GM23338 (cell line): Measurements from ENCODE around the gene WDR77. TPM values are rescaled to one million over a fixed set of nuclear protein-coding genes. Genes with fewer than 3 reads are reported as not detected.

Experiments used
- ATAC-seq: fragments of 200-7000 bp; cut with Tn5 transposase; 3 replicates; pipeline ENCODE4 v1.9.1; 2020
- DNase-seq: peaks from one replicate; pipeline ENCODE4 v3.0.0-alpha.2; 2015; ENCODE audit warnings: low spot score
- H2AFZ ChIP-seq: fragments of 200-600 bp; sonication (generic); 2 replicates; pipeline ENCODE4 v1.8.0; 2016; ENCODE audit warnings: antibody characterized with exemption, mild to moderate bottlenecking, moderate library complexity
- H3F3A ChIP-seq: fragments of 200-600 bp; sonication (generic); replicated peaks from 2 replicates; pipeline ENCODE4 v1.8.0; 2017; ENCODE audit warnings: antibody characterized with exemption, mixed run types, low read depth
- H3K27ac ChIP-seq: fragments of 200-600 bp; sonication (generic); 2 replicates; pipeline ENCODE4 v1.6.1; 2016; ENCODE audit warnings: low read depth
- H3K27me3 ChIP-seq: fragments of 200-600 bp; sonication (generic); 2 replicates; pipeline ENCODE4 v1.8.0; 2016; ENCODE audit warnings: mild to moderate bottlenecking, mixed run types, moderate library complexity; ENCODE audit not compliant: insufficient read depth
- H3K36me3 ChIP-seq: fragments of 200-600 bp; sonication (generic); 2 replicates; pipeline ENCODE4 v1.8.0; 2016; ENCODE audit warnings: mild to moderate bottlenecking; ENCODE audit not compliant: insufficient read depth
- H3K4me1 ChIP-seq: fragments of 200-600 bp; sonication (generic); 2 replicates; pipeline ENCODE4 v1.8.0; 2016; ENCODE audit warnings: mild to moderate bottlenecking, moderate library complexity; ENCODE audit not compliant: insufficient read depth
- H3K4me2 ChIP-seq: fragments of 200-600 bp; sonication (generic); 2 replicates; pipeline ENCODE4 v1.7.1; 2017; ENCODE audit warnings: mixed run types
- H3K4me3 ChIP-seq: fragments of 200-600 bp; sonication (generic); 2 replicates; pipeline ENCODE4 v1.6.1; 2016; ENCODE audit warnings: mixed run types
- H3K79me2 ChIP-seq: fragments of 200-600 bp; sonication (generic); replicated peaks from 2 replicates; pipeline ENCODE4 v1.8.0; 2017; ENCODE audit warnings: mild to moderate bottlenecking; ENCODE audit not compliant: insufficient read depth
- H3K9me2 ChIP-seq: fragments of 200-600 bp; sonication (generic); 2 replicates; pipeline ENCODE4 v1.8.0; 2017; ENCODE audit not compliant: insufficient read depth
- H4K20me1 ChIP-seq: fragments of 200-600 bp; sonication (generic); replicated peaks from 2 replicates; pipeline ENCODE4 v1.8.0; 2017; ENCODE audit warnings: mild to moderate bottlenecking; ENCODE audit not compliant: insufficient read depth
- H3K27ac Mint-ChIP-seq: 2 replicates; pipeline ENCODE4 v1.8.0; 2020; ENCODE audit warnings: inconsistent platforms, mild to moderate bottlenecking, moderate library complexity, mixed read lengths
- H3K27me3 Mint-ChIP-seq: 3 replicates; pipeline ENCODE4 v1.8.0; 2022; ENCODE audit warnings: low read depth, mild to moderate bottlenecking, moderate library complexity, mixed read lengths, inconsistent platforms; ENCODE audit not compliant: insufficient read depth, poor library complexity
- H3K36me3 Mint-ChIP-seq: 3 replicates; pipeline ENCODE4 v1.8.0; 2021; ENCODE audit warnings: low read depth, mild to moderate bottlenecking, inconsistent platforms, moderate library complexity, mixed read lengths
- H3K4me1 Mint-ChIP-seq: 3 replicates; pipeline ENCODE4 v1.8.0; 2020; ENCODE audit warnings: mild to moderate bottlenecking, inconsistent platforms, mixed read lengths
- H3K4me3 Mint-ChIP-seq: 3 replicates; pipeline ENCODE4 v1.8.0; 2021; ENCODE audit warnings: moderate library complexity, mild to moderate bottlenecking, inconsistent platforms, mixed read lengths
- H3K9me3 Mint-ChIP-seq: 3 replicates; pipeline ENCODE4 v1.8.0; 2020; ENCODE audit warnings: moderate library complexity, mild to moderate bottlenecking, inconsistent platforms, mixed read lengths
- CREB1 ChIP-seq: fragments of 250-450 bp; sonication (Bioruptor Pico); IDR thresholded peaks from 2 replicates; pipeline ENCODE4 v1.5.0; 2020; ENCODE audit warnings: low read depth, mild to moderate bottlenecking, moderate library complexity
- ETS1 ChIP-seq: IDR thresholded peaks from 2 replicates; pipeline ENCODE4 v1.6.1; 2016; ENCODE audit warnings: antibody characterized with exemption
- EZH2 ChIP-seq: fragments of 200-600 bp; sonication (generic); IDR thresholded peaks from one replicate; pipeline ENCODE4 v1.8.0; 2017; ENCODE audit warnings: antibody characterized with exemption, mild to moderate bottlenecking, low read depth; ENCODE audit not compliant: unreplicated experiment
- EZH2phosphoT487 ChIP-seq: fragments of 200-600 bp; sonication (generic); IDR thresholded peaks from one replicate; pipeline ENCODE4 v1.8.1; 2018; ENCODE audit warnings: antibody characterized with exemption; ENCODE audit not compliant: unreplicated experiment
- JUNB ChIP-seq: IDR thresholded peaks from one replicate; pipeline ENCODE4 v1.6.1; 2016; ENCODE audit warnings: antibody characterized with exemption; ENCODE audit not compliant: unreplicated experiment
- NANOG ChIP-seq: IDR thresholded peaks from 2 replicates; pipeline ENCODE4 v1.6.1; 2016; ENCODE audit warnings: antibody characterized with exemption, borderline replicate concordance
- POLR2AphosphoS5 ChIP-seq: IDR thresholded peaks from 2 replicates; pipeline ENCODE4 v1.6.1; 2016; ENCODE audit warnings: antibody characterized with exemption, low read depth
- REST ChIP-seq: IDR thresholded peaks from one replicate; pipeline ENCODE4 v1.6.1; 2018; ENCODE audit warnings: antibody characterized with exemption; ENCODE audit not compliant: unreplicated experiment
- STAT1 ChIP-seq: IDR thresholded peaks from one replicate; pipeline ENCODE4 v1.6.1; 2016; ENCODE audit warnings: antibody characterized with exemption; ENCODE audit not compliant: unreplicated experiment
- ZNF114 ChIP-seq: fragments of 250-450 bp; sonication (Bioruptor Pico); IDR thresholded peaks from 2 replicates; pipeline ENCODE4 v1.5.0; 2020; ENCODE audit warnings: mild to moderate bottlenecking, moderate library complexity
- ZNF331 ChIP-seq: fragments of 250-450 bp; sonication (Bioruptor Pico); IDR thresholded peaks from 2 replicates; pipeline ENCODE4 v1.5.0; 2020; ENCODE audit warnings: low read depth, mild to moderate bottlenecking, moderate library complexity
- ZNF462 ChIP-seq: fragments of 250-450 bp; sonication (Bioruptor Pico); IDR thresholded peaks from 2 replicates; pipeline ENCODE4 v1.5.0; 2020; ENCODE audit warnings: mild to moderate bottlenecking, moderate library complexity
- polyA plus RNA-seq: library from polyadenylated mRNA; unstranded; fragments of >200 nt; fragmentation: Nextera tagmentation; extraction: Ambion mirVana; gene quantifications from 2 replicates; pipeline ENCODE4 v1.2.1, GENCODE V29; 2016
- total RNA-seq: library from RNA; depleted of rRNA; stranded (reverse); fragments of >200 nt; shearing (Covaris generic); gene quantifications from 2 replicates; pipeline ENCODE4 v1.2.3, GENCODE V29; 2014
- TF ChIP-seq, protein P1 (sequence below), 2 experiments: fragments of 200-600 bp in 1 of 2; sonication (generic) in 1 of 2; conservative IDR thresholded peaks; 2 replicates each; pipeline versions ENCODE4 v1.5.1 to v1.6.1; 2016 to 2017; ENCODE audit warnings: antibody characterized with exemption in 2 of 2, low read depth in 2 of 2, mild to moderate bottlenecking in 2 of 2, moderate library complexity in 1 of 2

The WDR77 gene
- total and polyA plus RNA-seq, 2 experiments from 2014 or later: 85.9 to 111 TPM

GRCh38 chr1:111474106-111474505 lies 25.1 kb upstream of the WDR77 start:
- no peaks in the 10 kb centered on the region for H3F3A ChIP-seq
- H3K4me3 Mint-ChIP-seq: no peak overlapping the region
- H3K9me3 Mint-ChIP-seq: no peaks in the 10 kb centered on the region
- no peak overlapping the region for H2AFZ ChIP-seq
- H3K27ac ChIP-seq: no peak overlapping the region
- TF ChIP-seq ETS1 (no peak), JUNB (no peak), EZH2 (no peak), NANOG (no peak), POLR2AphosphoS5 (no peak), STAT1 (no peak), ZNF331 (CRISPR knock-in tag) (no peak), EZH2phosphoT487 (no peak), ZNF462 (CRISPR knock-in tag) (no peak), CREB1 (no peak), REST (no peak), ZNF114 (CRISPR knock-in tag) (no peak)
- TF ChIP-seq, protein P1, sequence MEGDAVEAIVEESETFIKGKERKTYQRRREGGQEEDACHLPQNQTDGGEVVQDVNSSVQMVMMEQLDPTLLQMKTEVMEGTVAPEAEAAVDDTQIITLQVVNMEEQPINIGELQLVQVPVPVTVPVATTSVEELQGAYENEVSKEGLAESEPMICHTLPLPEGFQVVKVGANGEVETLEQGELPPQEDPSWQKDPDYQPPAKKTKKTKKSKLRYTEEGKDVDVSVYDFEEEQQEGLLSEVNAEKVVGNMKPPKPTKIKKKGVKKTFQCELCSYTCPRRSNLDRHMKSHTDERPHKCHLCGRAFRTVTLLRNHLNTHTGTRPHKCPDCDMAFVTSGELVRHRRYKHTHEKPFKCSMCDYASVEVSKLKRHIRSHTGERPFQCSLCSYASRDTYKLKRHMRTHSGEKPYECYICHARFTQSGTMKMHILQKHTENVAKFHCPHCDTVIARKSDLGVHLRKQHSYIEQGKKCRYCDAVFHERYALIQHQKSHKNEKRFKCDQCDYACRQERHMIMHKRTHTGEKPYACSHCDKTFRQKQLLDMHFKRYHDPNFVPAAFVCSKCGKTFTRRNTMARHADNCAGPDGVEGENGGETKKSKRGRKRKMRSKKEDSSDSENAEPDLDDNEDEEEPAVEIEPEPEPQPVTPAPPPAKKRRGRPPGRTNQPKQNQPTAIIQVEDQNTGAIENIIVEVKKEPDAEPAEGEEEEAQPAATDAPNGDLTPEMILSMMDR (conservative IDR thresholded peaks at IDR 0.05; ENCODE audit: low read depth in 2 of 2): no peak
- no peaks in the 10 kb centered on the region for H3K4me1 ChIP-seq
- no peaks in the 10 kb centered on the region for H3K36me3 Mint-ChIP-seq
- ATAC-seq (no peak), DNase-seq (no peak)
- no peaks in the 10 kb centered on the region for H3K27me3 Mint-ChIP-seq
- no peaks in the 10 kb centered on the region for H3K36me3 ChIP-seq
- H4K20me1 ChIP-seq: no peaks in the 10 kb centered on the region
- H3K4me1 Mint-ChIP-seq: no peaks in the 10 kb centered on the region
- H3K79me2 ChIP-seq: no peaks in the 10 kb centered on the region
- no peak overlapping the region for H3K27ac Mint-ChIP-seq
- H3K4me3 ChIP-seq: no peak overlapping the region
- no peak overlapping the region for H3K4me2 ChIP-seq
- H3K9me2 ChIP-seq: no peaks in the 10 kb centered on the region
- H3K27me3 ChIP-seq: no peaks in the 10 kb centered on the region
